SH-SY5Y (cell line): Measurements from ENCODE around the gene CACNA1A.

ENCODE experiments used
- GATA2 ChIP-seq: IDR thresholded peaks from 2 replicates; pipeline ENCODE4 v1.6.1; 2011; ENCODE audit warnings: mild to moderate bottlenecking, low read depth, low read length
- GATA3 ChIP-seq: IDR thresholded peaks from 2 replicates; pipeline ENCODE4 v1.6.1; 2011; ENCODE audit warnings: low read depth, mild to moderate bottlenecking, low read length, moderate library complexity

DNA sequence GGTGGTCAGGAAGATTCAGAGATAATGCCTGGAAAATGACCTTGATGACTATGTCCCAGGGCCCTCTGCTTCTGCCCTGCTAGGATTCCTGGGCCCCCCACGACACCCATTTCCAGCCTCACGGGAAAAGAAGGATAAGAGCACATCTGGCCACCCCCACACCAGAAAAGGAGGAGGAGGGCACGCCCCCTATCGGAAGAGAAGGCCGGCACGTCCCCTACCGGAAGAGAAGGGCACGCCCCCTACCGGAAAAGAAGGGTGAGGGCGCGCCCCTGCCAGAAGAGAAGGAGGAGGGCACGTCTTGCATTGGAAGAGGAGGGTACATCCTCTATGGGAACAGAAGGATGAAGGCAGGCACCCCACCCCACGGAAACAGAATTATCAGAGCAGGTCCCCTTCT lies 271.8 kb downstream of the CACNA1A start:
- TF ChIP-seq GATA2 (no peak), GATA3 (no peak)
